Right cardiac atrium (tissue), 5 donors: ENCODE data around the gene NTHL1. TPM values are rescaled to one million over a fixed set of nuclear protein-coding genes. Genes with fewer than 3 reads are reported as not detected.
A peak's percentile ranks its signal among the peaks of the same experiment; 100 is the strongest.
"Not testable (repeated sequence)": the region's sequence is repeated elsewhere in the genome, so short reads cannot be mapped to it uniquely, and the experiment has no call there.

Experiments used
- ATAC-seq, 2 donors: fragments of 200-7000 bp; cut with Tn5 transposase; one replicate each; pipeline versions ENCODE4 v1.8.0 to v1.9.1; 2020; ENCODE audit warnings: moderate library complexity in 2 of 2, mild to moderate bottlenecking in 1 of 2
- DNase-seq, 3 donors: peaks; one replicate each; pipeline ENCODE4 v3.0.0-alpha.2; 2020
- H3K27ac ChIP-seq: one replicate; pipeline ENCODE4 v1.5.1; 2013; ENCODE audit warnings: mild to moderate bottlenecking, low read length, control low read depth, moderate library complexity
- H3K27me3 ChIP-seq: one replicate; pipeline ENCODE4 v1.6.1; 2013; ENCODE audit not compliant: control insufficient read depth, insufficient read depth
- H3K4me1 ChIP-seq: one replicate; pipeline ENCODE4 v1.6.1; 2013; ENCODE audit warnings: low read length; ENCODE audit not compliant: control insufficient read depth, insufficient read depth
- H3K4me3 ChIP-seq: one replicate; pipeline ENCODE4 v1.5.1; 2013; ENCODE audit warnings: low read length, control low read depth
- H3K9me3 ChIP-seq: one replicate; pipeline ENCODE4 v1.6.1; 2013; ENCODE audit warnings: low read length; ENCODE audit not compliant: control insufficient read depth
- WGBS: extraction: QIAGEN DNeasy Blood & Tissue Kit; methylation state at CpG from one replicate; pipeline ENCODE4 v1.1.7; 2013; 5-methylcytosine and 5-hydroxymethylcytosine counted together
- intact Hi-C, 4 donors: fragments of 100-400 bp; cut with DNase I; formaldehyde crosslinking; loops; one replicate each; pipeline versions ENCODE4 v1.11.0 to v1.14.0; 2022 to 2023
- polyA plus RNA-seq: library from polyadenylated mRNA; stranded (reverse); fragments of 200-250 nt; gene quantifications from one replicate; pipeline ENCODE4 v1.2.3, GENCODE V29; 2013
- total RNA-seq, 4 donors: library from RNA; stranded (reverse); fragmentation: NEBNext Ultra II Directional; extraction: Animal tissue kit (Norgen Biotek cat#: 25700); gene quantifications; one replicate each; pipeline ENCODE4 v1.2.1, GENCODE V29; 2021
- donor health status: healthy with polysubstance abuse.
- donor health status: DM: no; HTN: yes; CAD: no.
- donor health status: DM: no; HTN: no; CAD: no.
- donor health status: DM: no; HTN: yes; CAD: no; lungs with severe emphysema.
- donor health status: DM: yes; HTN: yes; CAD: no.

NTHL1 gene
- total and polyA plus RNA-seq, 5 donors = 4.3 to 21.3 (median 13.4) TPM

DNA sequence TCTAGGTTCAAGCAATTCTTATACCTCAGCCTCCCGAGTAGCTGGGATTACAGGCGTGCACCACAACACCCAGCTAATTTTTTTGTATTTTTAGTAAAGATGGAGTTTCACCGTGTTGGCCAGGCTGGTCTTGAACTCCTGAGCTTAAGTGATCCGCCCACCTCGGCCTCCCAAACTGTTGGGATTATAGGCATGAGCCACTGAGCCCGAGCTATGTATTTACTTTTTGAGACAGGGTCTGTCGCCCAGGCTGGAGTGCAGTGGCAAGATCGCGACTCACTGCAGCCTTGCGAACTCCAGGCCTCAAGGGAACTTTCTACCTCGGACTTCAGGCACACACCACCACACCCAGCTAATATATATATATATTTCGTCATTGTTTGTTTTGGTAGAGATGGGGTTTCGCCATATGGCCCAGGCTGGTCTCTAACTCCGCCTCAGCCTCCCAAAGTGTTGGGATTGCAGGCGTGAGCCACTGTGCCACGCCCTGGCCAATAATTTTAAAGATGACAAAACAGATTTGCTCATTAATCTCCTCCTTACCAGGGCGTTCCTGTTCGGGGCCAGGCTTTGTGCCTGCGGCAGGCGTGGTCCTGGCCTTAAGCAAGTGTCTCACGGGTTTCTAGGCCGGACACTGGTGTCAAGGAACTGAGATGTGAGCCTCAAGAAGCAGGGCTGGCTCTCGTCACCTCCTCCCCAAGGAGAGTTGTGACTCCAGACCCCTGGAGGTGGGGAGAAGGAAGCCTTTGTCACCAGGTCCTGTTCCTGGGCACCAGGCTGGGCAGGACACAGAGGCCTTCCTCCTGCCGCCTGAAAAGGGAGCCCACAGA lies 32.3 kb downstream of the NTHL1 start:
- WGBS = 89% methylated on average over 24 of the region's 24 CpGs
- Histone ChIP-seq H3K27me3 (no peaks in the 10 kb centered on the region), H3K27ac (no peak overlapping the region), H3K9me3 (no peaks in the 10 kb centered on the region), H3K4me1 (no peaks in the 10 kb centered on the region), H3K4me3 (no peak overlapping the region)
- DNase-seq = no peak
- intact Hi-C loops = no loop called here
- peak in 1 of 2 donors; percentile 27 for ATAC-seq

GRCh38 chr16:2013527-2013926 lies 34.1 kb downstream of the NTHL1 start:
- DNase-seq (no peak), ATAC-seq (no peak)
- H3K27ac ChIP-seq = no peak overlapping the region
- no peaks in the 10 kb centered on the region for H3K9me3 ChIP-seq
- H3K4me3 ChIP-seq = no peak overlapping the region
- H3K4me1 ChIP-seq = peaks cover 6% of the 10 kb centered on the region
- 91% methylated on average over 15 of the region's 15 CpGs for WGBS
- intact Hi-C loops = no loop called here
- H3K27me3 ChIP-seq = no peaks in the 10 kb centered on the region

DNA sequence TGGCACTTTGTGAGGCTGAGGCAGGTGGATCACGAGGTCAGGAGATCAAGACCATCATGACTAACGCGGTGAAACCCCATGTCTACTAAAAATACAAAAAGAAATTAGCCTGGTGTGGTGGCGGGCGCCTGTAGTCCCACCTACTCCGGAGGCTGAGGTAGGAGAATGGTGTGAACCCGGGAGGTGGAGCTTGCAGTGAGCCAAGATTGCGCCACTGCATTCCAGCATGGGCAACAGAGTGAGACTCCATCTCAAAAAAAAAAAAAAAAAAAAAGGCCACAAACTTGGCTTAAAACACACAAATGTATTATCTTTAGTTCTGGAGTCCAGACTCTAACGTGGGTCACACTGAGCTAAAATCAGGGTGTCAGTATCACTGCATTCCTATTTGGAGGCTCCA lies 35.9 kb downstream of the NTHL1 start:
- H3K4me1 ChIP-seq = peaks cover 14% of the 10 kb centered on the region
- intact Hi-C loops, H3K4me3 ChIP-seq, H3K27ac ChIP-seq, DNase-seq, ATAC-seq, H3K9me3 ChIP-seq, H3K27me3 ChIP-seq: not testable (repeated sequence)
- WGBS = 91% methylated on average over 9 of the region's 9 CpGs

DNA sequence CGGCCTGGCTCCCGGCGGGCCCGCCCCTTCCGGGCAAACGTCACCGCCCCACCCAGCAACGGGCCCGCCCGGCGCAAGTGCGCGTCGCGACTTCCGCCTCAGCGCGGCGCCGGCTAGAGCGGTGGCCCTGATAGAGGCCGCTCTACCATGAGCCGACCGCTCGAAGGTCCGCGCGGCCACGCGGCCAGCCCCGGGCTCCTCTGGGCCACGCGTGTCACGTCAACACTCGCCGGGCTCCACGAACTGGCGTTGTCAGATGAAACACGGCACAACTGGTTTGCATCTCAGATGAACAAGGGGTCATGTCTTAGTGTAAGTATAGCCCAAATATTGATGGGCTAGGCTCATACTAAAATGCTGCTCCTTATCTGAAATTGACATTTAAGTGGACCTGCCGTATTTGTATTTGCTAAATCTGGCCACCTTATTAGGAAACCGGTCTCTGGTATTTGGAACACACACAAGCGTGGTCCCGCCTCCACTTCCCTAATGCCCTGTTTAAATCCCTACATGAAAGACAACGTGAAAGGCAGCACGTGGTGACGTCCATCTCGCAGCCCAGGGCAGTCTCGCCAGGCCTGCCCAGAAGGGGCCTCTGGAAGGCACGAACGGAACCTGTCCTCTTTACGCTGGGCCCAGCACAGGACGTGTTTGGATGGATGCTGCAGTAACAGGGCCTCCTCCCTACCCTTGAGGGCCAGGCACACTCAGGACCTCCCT lies 37.7 kb downstream of the NTHL1 start, which contains the start of gene ZNF598:
Gene ZNF598, minus strand, starts transcription at position 31 of the 720 bp plus-strand sequence.
- intact Hi-C loops = no loop called here
- Histone ChIP-seq H3K4me3 (peak within 1 kb of the TSS; percentile 95), H3K27ac (peak within 1 kb of the TSS; percentile 84), H3K27me3 (no peaks in the 10 kb centered on the region), H3K9me3 (no peaks in the 10 kb centered on the region), H3K4me1 (peaks cover 14% of the 10 kb centered on the region)
- WGBS = 1% methylated on average over 52 of the region's 52 CpGs
- ATAC-seq (peak; percentile 93 to 96), DNase-seq (peak; percentile 87 to 95 (median 94))

GRCh38 chr16:2009164-2009711 lies 38.4 kb downstream of the NTHL1 start:
- H3K27ac ChIP-seq = peak overlapping the region; percentile 84
- H3K4me3 ChIP-seq = peak overlapping the region; percentile 95
- H3K9me3 ChIP-seq = no peaks in the 10 kb centered on the region
- DNase-seq = peak in 1 of 3 donors; percentile 71
- ATAC-seq = peak; percentile 10 to 15
- under 1% methylated on average over 55 of the region's 55 CpGs for WGBS
- no peaks in the 10 kb centered on the region for H3K27me3 ChIP-seq
- peaks cover 14% of the 10 kb centered on the region for H3K4me1 ChIP-seq
- intact Hi-C loops = no loop called here

GRCh38 chr16:2008631-2009163 lies 38.9 kb downstream of the NTHL1 start:
- peaks cover 14% of the 10 kb centered on the region for H3K4me1 ChIP-seq
- H3K9me3 ChIP-seq = no peaks in the 10 kb centered on the region
- DNase-seq = peak in 1 of 3 donors; percentile 43
- ATAC-seq = no peak
- 4% methylated on average over 23 of the region's 23 CpGs for WGBS
- intact Hi-C loops = no loop called here
- H3K4me3 ChIP-seq = peak overlapping the region; percentile 95
- H3K27me3 ChIP-seq = no peaks in the 10 kb centered on the region
- H3K27ac ChIP-seq = peak overlapping the region; percentile 84

DNA sequence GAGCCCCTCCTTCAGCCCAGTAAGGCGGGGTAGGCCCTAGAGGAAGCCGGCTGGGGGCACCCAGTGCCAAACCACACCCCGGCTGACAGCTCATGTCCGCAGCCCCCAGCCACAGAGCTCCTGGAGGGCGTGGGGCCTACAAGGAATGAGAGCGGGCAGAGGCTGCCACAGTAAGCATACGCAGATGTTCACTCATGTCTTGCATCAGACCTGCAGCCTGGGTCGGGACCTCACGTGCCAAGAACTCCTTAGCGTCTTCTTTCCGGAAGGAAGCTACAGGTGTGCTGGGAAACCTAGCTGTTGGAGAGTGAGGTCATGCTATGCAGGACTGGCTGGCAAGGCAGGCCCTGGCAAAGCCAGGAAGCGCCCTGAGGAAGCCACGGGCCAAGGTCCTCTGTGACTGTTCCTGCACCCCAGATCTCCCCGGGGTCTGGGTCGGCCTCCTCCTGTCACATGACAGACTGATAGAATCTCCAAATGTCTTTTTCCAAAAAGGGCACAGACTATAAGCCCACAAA lies 39.6 kb downstream of the NTHL1 start:
- Histone ChIP-seq H3K27me3 (no peaks in the 10 kb centered on the region), H3K4me1 (peaks cover 14% of the 10 kb centered on the region), H3K9me3 (no peaks in the 10 kb centered on the region), H3K4me3 (no peak overlapping the region), H3K27ac (no peak overlapping the region)
- intact Hi-C loops = no loop called here
- 47% methylated on average over 15 of the region's 15 CpGs for WGBS
- DNase-seq (peak in 1 of 3 donors; percentile 71), ATAC-seq (no peak)

DNA sequence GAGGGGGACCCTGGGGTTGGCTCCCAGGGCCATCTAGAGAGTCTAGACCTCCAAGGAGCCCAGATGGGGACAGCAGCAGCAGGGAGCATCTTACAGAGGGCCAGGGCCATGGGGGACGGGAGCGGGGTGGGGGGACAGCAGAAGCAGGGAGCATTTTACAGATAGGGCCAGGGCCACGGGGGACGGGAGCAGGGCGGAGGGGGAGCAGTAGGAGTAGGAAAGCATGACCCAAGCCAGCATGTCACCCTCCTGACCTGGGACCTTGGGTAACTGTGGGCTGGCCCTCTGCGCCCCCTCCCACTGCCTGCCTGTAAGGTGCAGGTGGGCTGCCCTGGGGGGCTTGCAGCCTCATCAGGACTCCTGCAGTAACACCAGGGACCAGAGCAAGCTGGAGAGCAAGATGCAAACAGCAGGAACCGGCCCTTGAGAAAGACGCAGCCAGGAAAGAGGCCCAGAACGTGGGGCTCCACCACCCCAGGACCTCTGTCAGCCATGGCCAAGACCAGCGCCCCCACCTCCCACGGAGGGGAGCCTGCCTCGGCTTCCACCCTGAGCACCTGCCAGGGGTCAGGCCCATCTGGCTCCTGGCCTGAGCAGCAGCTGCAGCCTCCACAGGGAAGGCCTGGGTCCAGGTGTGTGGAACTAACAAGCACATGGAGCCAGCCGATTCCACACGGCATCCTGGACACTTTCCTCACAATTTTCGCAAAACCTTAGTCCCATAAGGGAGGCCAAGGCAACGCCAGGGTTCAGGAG lies 40.4 kb downstream of the NTHL1 start:
- H3K27me3 ChIP-seq = no peaks in the 10 kb centered on the region
- ATAC-seq (no peak), DNase-seq (peak in 1 of 3 donors; percentile 53)

DNA sequence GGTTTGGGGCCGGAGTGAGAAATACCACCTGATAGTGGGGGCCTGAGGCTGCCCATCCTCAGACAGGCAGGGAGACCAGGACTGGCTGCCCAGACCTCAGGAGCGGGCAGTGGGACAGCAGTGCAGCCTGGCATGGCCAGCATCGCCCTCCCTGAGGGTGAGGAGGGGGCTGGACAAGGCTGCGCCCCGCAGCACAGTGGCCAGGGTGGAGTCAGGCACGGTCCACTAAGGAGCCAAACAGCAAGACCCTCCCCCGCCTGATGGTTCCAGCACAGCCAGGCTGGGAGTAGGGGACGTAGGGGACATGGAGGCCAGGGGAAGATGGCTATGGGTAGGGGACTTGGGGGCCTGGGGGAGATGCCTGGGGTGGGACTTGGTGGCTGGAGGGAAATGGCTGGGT lies 41.3 kb downstream of the NTHL1 start:
- Histone ChIP-seq H3K4me3 (no peak overlapping the region), H3K27me3 (no peaks in the 10 kb centered on the region), H3K27ac (no peak overlapping the region), H3K4me1 (peaks cover 14% of the 10 kb centered on the region), H3K9me3 (no peaks in the 10 kb centered on the region)
- no peak for ATAC-seq
- intact Hi-C loops = no loop called here
- 89% methylated on average over 8 of the region's 8 CpGs for WGBS
- DNase-seq = peak in 1 of 3 donors; percentile 41

More for the DNA sequence above, 40.4 kb downstream of the NTHL1 start:
- intact Hi-C loops = no loop called here
- Histone ChIP-seq H3K27ac (no peak overlapping the region), H3K9me3 (no peaks in the 10 kb centered on the region), H3K4me1 (peaks cover 14% of the 10 kb centered on the region), H3K4me3 (no peak overlapping the region)
- 75% methylated on average over 16 of the region's 16 CpGs for WGBS

DNA sequence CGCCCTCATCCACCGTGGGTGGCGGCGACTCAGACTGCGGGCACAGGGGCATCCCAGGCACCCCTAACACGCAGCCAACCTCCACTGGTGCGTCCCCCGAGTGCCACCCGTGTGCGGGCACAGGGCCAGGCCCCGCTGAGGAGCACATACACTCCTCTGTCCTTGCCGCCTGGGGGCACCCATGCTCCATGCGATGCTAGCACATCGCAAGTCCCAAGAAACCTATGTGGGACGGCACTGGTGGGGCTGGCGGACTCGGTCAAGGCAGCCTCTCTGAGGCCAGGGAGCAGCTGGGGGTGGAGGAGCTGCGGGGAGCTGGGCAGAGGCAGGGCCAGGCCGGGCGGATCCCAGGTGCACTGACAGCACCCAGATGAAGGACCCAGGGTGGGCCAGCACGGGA lies 42.0 kb downstream of the NTHL1 start:
- Histone ChIP-seq H3K4me1 (peaks cover 14% of the 10 kb centered on the region), H3K9me3 (no peaks in the 10 kb centered on the region), H3K27ac (no peak overlapping the region), H3K4me3 (no peak overlapping the region), H3K27me3 (no peaks in the 10 kb centered on the region)
- intact Hi-C loops = no loop called here
- ATAC-seq (no peak), DNase-seq (peak in 2 of 3 donors; percentile 60 to 61)
- 75% methylated on average over 21 of the region's 21 CpGs for WGBS
